GM21723 (cell line): ENCODE results near the gene NEUROD4.

Source experiments
- ATAC-seq: cut with Tn5 transposase; IDR thresholded peaks from one replicate; pipeline ENCODE4 v1.9.1; 2021; ENCODE audit warnings: mild to moderate bottlenecking, moderate library complexity; ENCODE audit not compliant: unreplicated experiment

Gene NEUROD4

GRCh38 chr12:54997929-54998522, 21.7 kb upstream of the NEUROD4 start:
- no peak for ATAC-seq

- no peak for ATAC-seq
These were observed 20.7 kb upstream of the NEUROD4 start for GRCh38 chr12:54998958-54999510.

GRCh38 chr12:55001198-55001868, 18.4 kb upstream of the NEUROD4 start:
- peak; percentile 55 for ATAC-seq

- no peak for ATAC-seq
These were observed 17.4 kb upstream of the NEUROD4 start for GRCh38 chr12:55002355-55002754.

- no peak for ATAC-seq
These were observed 10.7 kb upstream of the NEUROD4 start for GRCh38 chr12:55008944-55009585.

GRCh38 chr12:55017416-55017925, 2.3 kb upstream of the NEUROD4 start:
- ATAC-seq = no peak

- ATAC-seq = no peak
These were observed 4.8 kb downstream of the NEUROD4 start for GRCh38 chr12:55024575-55024974.

GRCh38 chr12:55025508-55025907, 5.7 kb downstream of the NEUROD4 start:
- no peak for ATAC-seq

GRCh38 chr12:55034218-55034617, 14.4 kb downstream of the NEUROD4 start:
- no peak for ATAC-seq

GRCh38 chr12:55036326-55037115, 16.7 kb downstream of the NEUROD4 start:
- ATAC-seq = no peak

- no peak for ATAC-seq
These were observed 17.7 kb downstream of the NEUROD4 start for GRCh38 chr12:55037351-55037987.

GRCh38 chr12:55039395-55040354, 19.9 kb downstream of the NEUROD4 start:
- ATAC-seq = no peak

GRCh38 chr12:55041345-55042055, 21.7 kb downstream of the NEUROD4 start:
- ATAC-seq = no peak

GRCh38 chr12:55043542-55043941, 23.8 kb downstream of the NEUROD4 start:
- ATAC-seq = no peak

- ATAC-seq = no peak
These were observed 24.4 kb downstream of the NEUROD4 start for GRCh38 chr12:55044135-55044534.

- no peak for ATAC-seq
These were observed 29.9 kb downstream of the NEUROD4 start for GRCh38 chr12:55049676-55050075.

GRCh38 chr12:55051197-55051947, 31.6 kb downstream of the NEUROD4 start:
- ATAC-seq = no peak

GRCh38 chr12:55057481-55057880, 37.7 kb downstream of the NEUROD4 start:
- ATAC-seq = no peak
